Lower leg skin (tissue), 3 donors: ENCODE measurements around the gene IHH.

ENCODE experiments used
- CTCF ChIP-seq, 3 donors: fragments of 450-650 bp; IDR thresholded peaks; one replicate each; pipeline ENCODE4 v1.5.1; 2016; ENCODE audit warnings: antibody characterized with exemption in 3 of 3, mild to moderate bottlenecking in 3 of 3, moderate library complexity in 2 of 3
- POLR2A ChIP-seq, 2 donors: fragments of 450-650 bp; IDR thresholded peaks; one replicate each; pipeline ENCODE4 v1.6.1; 2016 to 2017; ENCODE audit warnings: antibody characterized with exemption in 2 of 2, mild to moderate bottlenecking in 1 of 2, moderate library complexity in 1 of 2

- TF ChIP-seq CTCF (IDR thresholded peaks at IDR 0.05) (peak in 1 of 3 donors; percentile 73), POLR2A (IDR thresholded peaks at IDR 0.05) (no peak)
Observed at GRCh38 chr2:219029829-219030165, 30.9 kb downstream of the IHH start.
